ENCODE results near the gene ARFGEF3.
"Not testable (repeated sequence)": the region's sequence is repeated elsewhere in the genome, so short reads cannot be mapped to it uniquely, and the experiment has no call there.

The ARFGEF3 gene, protein sequence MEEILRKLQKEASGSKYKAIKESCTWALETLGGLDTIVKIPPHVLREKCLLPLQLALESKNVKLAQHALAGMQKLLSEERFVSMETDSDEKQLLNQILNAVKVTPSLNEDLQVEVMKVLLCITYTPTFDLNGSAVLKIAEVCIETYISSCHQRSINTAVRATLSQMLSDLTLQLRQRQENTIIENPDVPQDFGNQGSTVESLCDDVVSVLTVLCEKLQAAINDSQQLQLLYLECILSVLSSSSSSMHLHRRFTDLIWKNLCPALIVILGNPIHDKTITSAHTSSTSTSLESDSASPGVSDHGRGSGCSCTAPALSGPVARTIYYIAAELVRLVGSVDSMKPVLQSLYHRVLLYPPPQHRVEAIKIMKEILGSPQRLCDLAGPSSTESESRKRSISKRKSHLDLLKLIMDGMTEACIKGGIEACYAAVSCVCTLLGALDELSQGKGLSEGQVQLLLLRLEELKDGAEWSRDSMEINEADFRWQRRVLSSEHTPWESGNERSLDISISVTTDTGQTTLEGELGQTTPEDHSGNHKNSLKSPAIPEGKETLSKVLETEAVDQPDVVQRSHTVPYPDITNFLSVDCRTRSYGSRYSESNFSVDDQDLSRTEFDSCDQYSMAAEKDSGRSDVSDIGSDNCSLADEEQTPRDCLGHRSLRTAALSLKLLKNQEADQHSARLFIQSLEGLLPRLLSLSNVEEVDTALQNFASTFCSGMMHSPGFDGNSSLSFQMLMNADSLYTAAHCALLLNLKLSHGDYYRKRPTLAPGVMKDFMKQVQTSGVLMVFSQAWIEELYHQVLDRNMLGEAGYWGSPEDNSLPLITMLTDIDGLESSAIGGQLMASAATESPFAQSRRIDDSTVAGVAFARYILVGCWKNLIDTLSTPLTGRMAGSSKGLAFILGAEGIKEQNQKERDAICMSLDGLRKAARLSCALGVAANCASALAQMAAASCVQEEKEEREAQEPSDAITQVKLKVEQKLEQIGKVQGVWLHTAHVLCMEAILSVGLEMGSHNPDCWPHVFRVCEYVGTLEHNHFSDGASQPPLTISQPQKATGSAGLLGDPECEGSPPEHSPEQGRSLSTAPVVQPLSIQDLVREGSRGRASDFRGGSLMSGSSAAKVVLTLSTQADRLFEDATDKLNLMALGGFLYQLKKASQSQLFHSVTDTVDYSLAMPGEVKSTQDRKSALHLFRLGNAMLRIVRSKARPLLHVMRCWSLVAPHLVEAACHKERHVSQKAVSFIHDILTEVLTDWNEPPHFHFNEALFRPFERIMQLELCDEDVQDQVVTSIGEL (N-terminal part only)

DNA sequence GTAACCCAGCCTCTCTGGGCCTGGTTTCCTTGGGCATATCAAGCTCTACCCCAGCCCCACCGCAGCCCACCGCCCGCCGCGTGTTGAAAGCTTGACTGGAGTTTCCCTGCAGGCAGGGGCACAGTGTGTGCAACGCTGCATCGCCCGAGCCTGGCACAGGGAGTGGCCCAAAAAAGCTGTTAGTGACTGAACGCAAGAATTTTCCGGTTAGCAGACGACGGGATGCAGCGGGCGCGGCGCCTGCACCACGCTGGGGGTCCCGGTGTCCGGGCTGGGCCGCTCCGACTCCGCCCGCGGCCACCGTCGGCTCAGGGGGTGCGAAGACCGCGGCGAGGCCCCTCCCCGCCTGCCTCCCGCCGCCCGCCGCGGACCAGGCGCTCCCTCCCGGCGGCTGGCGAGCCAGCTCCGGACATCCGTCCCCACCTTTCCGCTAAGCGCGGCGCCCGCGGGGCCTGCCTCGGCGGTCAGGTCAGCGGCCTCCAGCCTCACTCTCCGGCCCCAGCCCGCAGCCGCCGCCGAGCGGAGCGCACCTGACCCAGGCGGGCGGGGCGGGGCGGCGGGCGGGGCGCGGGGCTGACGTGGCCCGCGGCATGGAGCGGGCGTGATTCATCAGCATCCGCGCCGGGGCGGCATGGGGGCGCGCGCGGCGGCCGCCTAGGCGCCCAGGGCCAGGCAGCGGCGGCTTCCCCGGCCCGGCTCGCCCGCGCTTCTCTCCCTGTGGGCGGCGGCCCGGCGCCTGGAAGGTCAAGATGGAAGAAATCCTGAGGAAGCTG, at the start of gene ARFGEF3:
TSS of gene ARFGEF3 (plus strand) at position 602 of the 773 bp plus-strand sequence. CDS start at position 750, 148 bp downstream.
- peak in 1 of 2 donors; percentile 34 for DNase-seq (ENCODE audit: low read depth in 1 of 2, low spot score in 1 of 2)

DNA sequence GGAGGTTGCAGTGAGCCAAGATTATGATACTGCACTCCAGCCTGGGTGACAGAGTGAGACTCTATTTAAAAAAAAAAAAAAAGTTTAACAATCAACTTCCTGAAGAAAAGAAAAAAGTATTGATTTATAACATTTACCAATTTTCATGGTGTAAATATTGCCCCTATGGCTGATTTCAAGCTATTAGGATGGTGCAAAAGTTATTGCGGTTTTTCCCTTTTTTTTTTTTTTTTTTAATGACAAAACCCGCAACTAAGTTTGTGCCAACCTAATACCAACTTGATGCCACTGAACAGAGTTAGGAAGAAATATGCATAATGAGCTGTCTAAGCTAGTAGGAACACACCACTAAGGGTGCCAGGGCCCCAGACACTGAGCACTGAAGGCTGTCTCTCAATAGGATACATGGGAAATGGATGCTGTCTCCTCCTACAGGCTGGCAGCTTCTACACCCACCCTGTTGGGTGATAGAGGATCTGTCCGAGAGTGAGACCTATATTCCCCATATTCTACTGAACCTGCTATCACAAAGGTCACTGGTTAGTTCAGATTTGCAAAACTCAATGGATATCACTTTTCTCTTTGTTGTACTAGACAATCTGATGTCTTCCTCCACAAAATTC, 48.0 kb upstream of the ARFGEF3 start:
- DNase-seq (ENCODE audit: low read depth in 1 of 2, low spot score in 1 of 2): no peak

DNA sequence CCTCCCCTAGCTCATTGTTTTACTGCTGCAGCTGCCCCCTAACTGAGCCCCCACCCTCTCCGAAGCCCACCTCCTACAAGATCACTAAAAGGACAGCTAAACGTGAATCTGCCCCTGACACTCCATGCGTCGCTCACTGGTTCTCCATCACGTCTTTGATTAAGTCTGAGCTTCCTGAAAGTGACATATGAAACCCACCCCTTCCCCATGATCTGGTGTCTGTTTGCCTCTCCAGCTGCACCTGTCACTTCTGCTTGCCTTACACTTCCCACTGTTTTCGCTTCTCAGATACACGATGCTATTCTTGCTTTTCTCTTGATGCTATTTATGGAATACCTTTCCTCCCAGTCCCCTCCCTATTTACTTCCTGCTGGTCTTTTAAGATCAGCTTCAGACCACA, 46.5 kb upstream of the ARFGEF3 start:
- DNase-seq (ENCODE audit: low read depth in 1 of 2, low spot score in 1 of 2): no peak

DNA sequence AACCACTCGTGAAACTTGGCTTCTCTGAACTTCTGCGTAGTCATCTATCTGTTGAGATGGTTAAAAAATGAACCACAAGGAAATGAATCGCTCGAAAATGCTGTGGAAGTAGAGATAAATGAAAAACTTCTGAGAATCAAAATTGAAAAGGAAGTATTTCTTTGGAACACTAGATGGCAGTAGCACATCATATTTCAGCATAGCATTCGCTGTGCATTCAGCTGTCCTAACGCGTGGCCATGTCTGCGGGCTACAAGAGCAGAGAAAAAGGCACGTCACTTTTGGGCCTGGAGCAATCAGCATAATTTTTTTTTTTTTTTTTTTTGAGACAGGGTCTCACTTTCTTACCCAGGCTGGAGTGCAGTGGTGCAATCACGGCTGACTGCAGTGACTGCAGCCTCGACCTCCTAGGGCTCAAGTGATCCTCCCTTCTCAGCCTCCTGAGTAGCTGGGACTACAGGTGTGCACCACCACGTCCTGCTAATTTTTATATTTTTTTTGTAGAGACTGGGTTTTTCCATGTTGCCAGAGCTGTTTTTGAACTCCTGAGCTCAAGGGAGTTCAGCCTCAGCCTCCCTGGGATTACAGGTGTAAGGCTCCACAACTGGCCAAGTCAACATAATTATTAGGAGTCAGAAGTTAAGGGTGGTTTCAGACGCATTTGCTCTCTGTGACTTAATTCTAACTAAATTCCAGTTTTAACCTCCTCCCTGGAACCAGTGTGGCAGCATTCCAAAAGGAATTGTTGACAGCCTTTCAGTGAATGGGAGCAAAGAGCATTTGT, 45.7 kb upstream of the ARFGEF3 start:
- DNase-seq (ENCODE audit: low read depth in 1 of 2, low spot score in 1 of 2): no peak

DNA sequence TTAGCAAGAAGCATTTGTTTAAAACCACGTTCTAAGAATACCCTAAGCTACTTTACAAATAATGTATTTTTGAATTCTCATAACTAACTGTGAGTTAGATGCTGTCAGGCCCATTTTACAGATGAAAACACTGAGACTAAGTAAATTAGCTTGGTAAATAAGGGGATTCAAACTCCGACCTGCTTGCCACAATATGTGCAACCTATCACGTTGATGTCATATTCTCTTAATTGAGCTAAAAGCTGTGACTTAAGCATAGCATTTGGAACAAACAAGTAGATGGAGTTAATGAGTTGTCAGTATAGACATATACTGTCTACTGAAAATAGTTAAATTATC, 45.1 kb upstream of the ARFGEF3 start:
- no peak for DNase-seq (ENCODE audit: low read depth in 1 of 2, low spot score in 1 of 2)

DNA sequence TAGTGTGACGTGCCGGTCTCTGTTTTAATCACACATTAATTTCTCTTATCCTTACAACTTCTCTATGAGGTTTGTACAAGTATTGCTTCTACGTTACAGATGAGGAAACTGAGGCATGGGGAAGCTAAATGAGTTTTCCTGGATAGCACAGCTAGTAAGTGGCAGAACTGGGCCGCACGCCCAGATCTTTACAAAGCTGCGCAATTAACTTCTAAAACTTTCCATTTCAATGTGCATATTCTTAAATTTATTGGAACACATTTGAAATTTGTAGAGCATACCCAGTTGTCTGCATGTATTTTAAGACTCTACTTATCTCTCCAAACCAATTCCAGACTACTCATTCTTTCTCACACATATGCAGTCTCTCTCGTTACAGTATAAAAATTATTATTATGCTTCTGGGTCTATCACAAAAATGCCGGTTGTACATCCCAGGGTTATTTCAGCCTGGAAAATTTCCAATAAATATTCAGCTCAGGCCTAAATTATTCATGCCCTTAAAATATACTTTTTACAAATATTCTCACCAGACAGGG, 44.3 kb upstream of the ARFGEF3 start:
- DNase-seq (ENCODE audit: low read depth in 1 of 2, low spot score in 1 of 2): no peak

DNA sequence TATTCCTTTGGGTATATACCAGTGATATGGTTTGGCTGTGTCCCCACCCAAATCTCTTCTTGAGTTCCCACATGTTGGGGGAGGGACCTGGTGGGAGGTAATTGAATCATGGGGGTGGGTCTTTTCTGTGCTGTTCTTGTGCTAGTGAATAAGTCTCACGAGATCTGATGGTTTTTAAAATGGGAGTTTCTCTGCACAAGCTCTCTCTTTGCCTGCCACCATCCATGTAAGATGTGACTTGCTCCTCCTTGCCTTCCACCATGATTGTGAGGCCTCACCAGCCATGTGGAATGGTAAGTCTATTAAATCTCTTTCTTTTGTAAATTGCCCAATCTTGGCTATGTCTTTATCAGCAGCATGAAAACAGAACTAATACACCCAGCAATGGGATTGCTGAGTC, 42.5 kb upstream of the ARFGEF3 start:
- DNase-seq (ENCODE audit: low read depth in 1 of 2, low spot score in 1 of 2): not testable (repeated sequence)

DNA sequence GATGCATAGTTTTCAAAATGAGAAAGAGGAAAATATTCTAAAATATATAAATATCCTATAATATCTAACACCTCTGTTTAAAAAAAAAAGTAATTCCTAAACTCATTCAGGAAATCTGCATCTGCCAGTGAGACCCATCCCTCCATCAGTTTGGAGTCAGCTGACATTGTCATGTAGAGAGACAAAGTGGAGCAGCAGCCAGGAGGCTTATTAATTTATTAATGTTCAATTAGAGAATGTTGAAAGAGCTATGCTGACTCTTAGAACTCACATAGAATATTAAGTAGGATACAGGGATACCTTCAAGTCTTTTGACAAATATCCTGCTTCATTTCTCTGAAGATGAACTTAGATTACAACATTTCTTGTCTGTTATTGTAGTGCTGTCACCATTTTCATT, 41.8 kb upstream of the ARFGEF3 start:
- DNase-seq (ENCODE audit: low read depth in 1 of 2, low spot score in 1 of 2): no peak

DNA sequence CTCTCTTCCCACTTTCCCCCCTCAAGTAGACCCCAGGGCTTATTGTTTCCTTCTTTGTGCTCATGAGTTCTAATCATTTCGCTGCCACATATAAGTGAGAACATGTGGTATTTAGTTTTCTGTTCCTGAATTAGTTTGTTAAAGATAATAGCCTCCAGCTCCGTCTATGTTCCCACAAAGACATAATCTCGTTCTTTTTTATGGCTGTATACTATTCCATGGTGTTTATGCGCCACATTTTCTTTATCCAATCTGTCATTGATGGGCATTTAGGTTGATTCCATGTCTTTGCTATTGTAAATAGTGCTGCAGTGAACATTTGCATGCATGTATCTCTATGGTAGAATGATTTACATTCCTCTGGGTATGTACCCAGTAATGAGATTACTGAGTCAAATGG, 37.6 kb upstream of the ARFGEF3 start:
- DNase-seq (ENCODE audit: low read depth in 1 of 2, low spot score in 1 of 2): no peak

DNA sequence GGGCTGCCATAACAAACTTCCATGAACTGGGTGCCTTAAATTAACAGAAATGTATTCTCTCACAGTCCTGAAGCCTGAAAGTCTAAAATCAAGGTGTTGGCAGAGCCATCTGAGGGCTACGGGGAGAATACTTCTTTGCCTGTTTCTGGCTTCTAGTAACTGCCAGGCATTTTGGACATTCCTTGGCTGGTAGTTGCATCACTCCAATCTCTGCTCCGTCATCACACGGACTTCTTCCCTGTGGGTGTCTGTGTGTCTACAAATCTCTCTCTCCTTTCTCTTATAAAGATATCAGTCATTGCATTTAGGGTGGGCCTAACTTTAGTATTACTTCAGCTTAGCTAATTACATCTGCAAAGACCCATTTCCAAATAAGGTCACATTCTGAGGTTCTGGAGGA, 33.6 kb upstream of the ARFGEF3 start:
- no peak for DNase-seq (ENCODE audit: low read depth in 1 of 2, low spot score in 1 of 2)

DNA sequence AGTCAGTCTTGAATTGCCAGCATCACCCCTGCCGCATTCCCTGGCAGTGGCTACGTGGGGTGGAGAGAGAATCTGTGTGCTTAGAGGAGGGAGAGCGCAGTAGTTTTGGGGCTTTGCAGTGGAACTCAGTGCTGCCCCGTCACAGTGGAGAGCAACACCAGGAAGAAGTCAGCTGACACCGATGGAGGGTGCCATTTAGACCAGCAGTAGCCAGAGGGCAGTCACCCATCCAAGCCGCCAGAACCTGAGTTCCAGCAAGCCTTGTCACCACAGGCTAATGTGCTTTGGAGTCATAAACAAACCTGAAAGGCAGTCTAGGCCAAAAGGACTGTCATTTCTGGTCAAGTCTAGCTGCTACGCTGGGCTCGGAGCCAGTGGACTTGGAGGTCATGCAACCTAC, 32.5 kb upstream of the ARFGEF3 start:
- no peak for DNase-seq (ENCODE audit: low read depth in 1 of 2, low spot score in 1 of 2)

DNA sequence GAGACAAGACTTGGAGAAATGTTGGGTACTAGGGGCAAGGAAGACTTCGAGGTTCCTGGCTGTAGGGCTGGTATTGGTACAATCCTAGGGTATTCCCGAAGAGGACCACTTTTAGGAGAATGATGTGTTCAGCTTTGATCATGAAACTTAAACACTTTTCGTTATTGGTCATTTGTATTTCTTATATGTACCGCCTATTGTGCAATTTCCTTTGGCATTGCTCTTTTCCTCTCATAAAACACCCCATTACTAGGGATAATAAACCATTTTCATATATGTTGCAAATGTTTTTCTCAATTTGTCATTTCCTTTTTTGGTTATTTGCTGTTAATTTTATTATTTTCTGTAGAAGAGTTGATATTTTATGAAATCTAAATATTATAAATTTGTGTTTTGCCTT, 18.9 kb upstream of the ARFGEF3 start:
- no peak for DNase-seq (ENCODE audit: low read depth in 1 of 2, low spot score in 1 of 2)

DNA sequence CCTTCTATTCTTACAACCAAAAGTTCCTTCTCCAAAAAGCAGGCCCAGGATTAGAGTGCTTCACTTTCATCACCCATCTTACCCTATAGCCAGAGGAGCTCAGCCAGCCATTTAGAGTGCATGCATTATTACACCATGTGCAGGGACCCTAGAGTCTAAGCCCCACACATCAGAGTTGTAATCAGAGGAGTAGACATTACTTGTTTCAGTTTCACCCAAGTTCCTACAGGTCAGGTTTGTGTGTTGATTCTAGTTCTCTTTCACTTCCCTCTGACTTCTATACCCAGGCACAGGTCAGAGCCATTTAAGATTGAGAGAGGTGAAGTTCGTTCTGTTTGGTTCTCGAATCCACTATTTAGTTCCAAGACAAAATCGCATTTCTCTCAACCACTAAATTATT, 16.3 kb upstream of the ARFGEF3 start:
- no peak for DNase-seq (ENCODE audit: low read depth in 1 of 2, low spot score in 1 of 2)

DNA sequence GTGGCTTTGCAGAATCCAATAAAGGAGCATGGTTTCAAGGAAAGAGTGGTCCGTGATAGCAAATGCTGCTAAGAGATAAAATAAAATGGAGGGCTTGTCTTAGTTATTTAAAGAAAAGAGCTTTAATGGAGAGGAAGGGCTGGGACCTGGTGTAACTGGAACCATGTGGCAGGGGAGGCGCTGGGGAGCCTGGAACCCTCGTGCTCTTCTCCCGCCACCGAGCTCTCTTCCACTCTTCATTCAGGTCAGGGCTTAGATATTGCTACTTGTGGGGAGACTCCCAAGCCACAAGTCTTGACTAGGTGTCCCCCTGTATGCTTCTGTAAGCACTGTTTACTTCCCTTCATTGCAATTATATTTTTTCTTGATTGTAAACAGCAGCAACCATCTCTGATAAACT, 15.2 kb upstream of the ARFGEF3 start:
- DNase-seq (ENCODE audit: low read depth in 1 of 2, low spot score in 1 of 2): no peak

DNA sequence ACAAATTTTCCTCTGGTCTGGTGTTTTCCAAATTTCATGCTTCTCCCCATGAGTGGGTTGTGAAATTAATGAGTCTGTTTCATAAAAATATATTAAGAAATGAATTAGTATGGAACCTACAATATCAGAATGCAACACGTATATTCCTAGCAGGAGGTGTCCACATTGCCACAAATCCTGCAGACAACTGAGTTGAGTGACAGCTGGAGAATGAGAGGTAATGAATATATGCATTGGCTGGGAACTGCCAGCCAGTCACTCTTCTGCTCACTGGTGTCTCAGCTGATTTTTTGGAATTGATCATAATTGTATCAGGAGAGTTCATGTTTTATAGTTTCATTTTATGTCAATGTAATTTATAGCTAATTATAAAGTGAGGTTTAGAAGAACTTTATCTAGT, 6.3 kb upstream of the ARFGEF3 start:
- no peak for DNase-seq (ENCODE audit: low read depth in 1 of 2, low spot score in 1 of 2)

DNA sequence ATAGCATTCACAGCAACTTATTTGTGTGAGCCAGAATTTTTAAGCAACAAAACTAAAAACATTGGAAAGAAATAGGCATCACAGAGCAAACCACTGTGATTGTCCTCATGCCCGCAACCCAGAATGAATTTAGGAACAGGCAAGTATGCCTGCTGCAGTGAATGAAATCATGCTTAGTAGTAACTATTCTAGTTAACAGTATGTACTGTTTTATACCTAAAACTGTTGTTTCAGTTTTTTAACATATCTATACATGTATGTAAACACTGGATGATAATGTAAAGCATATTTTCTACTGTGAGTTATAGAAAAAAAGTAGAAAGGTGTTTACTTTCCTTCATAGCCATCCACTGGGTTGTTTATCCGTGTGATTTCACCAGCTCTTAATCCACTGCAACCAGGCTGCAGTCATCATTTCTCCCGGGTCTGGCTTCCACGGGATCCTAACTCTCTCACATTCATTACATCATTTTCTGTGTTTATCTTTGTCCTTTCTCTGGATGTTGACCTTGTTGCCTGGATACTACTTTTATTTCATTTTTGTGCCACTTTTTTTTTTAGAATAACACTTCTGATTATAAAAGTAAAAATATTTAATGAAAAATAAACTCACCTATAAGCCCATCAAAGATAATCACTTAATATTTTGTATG, 3.6 kb upstream of the ARFGEF3 start:
- no peak for DNase-seq (ENCODE audit: low read depth in 1 of 2, low spot score in 1 of 2)

DNA sequence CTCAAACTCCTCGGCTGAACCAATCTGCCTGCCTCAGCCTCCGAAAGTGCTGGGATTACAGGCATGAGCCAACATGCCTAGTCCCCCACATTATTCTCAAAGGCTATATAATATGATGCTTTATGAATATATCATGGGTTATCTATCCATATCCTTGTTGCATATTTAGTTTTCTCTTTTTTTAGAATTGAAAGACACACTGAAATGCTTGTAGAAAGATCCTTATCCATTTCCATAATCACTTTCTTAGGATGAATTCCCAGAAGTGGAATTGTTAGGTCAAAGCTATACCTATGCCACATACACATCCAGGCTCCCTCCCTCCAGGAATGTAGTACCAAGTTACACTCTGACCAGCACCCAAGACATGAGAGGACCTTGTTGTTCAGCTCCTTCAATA, 2.5 kb upstream of the ARFGEF3 start:
- DNase-seq (ENCODE audit: low read depth in 1 of 2, low spot score in 1 of 2): no peak

DNA sequence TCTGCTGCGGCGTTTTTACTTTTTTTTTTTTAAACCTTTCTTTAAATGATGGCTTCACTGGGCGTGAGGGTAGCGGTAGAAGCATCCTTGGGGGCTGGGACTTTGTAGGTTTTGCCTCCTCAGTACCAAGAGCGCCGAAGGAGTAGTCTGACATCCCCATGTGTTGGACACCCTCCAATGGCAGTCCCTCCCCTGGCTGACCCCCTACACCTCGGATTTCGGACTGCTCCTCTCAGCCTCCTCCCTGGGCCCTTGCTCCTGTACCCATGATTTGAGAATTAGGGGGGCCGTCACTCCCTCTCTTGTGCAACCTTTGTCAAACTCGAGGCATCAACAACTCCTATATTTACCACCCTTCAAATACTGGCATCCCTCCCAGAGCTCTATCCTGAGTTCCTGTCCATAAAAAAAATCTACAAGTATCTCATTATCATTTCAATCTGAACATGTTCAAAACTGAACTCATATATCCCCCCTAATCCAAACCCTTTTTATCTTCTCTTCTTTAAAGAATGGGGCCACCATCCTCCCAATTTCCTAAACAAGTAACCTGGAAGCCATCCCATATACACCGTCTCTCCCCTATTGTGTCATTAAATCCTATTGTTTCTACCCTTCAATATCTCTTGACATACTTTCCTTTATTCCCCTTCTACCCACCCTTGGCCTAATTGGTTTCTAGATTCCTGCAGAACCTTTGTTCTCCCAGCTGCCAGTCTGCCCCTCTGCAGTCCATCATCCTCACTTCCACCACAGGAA, 1.2 kb upstream of the ARFGEF3 start:
- no peak for DNase-seq (ENCODE audit: low read depth in 1 of 2, low spot score in 1 of 2)
